SJSA1 (cell line): ENCODE measurements around the gene ATP1B3. TPM values are rescaled to one million over a fixed set of nuclear protein-coding genes. Genes with fewer than 3 reads are reported as not detected.
"Not testable (repeated sequence)": the region's sequence is repeated elsewhere in the genome, so short reads cannot be mapped to it uniquely, and the experiment has no call there.

Source experiments
- DNase-seq, 2 experiments: peaks; one replicate each; pipeline ENCODE4 v3.0.0-alpha.2; 2015 to 2020; ENCODE audit warnings: low spot score in 2 of 2, low read depth in 1 of 2
- H3K27ac ChIP-seq: fragments of 250-450 bp; sonication (Bioruptor Pico); 2 replicates; pipeline ENCODE4 v1.5.1; 2020; ENCODE audit warnings: mild to moderate bottlenecking, moderate library complexity
- H3K27me3 ChIP-seq: fragments of 250-450 bp; sonication (Bioruptor Pico); replicated peaks from 2 replicates; pipeline ENCODE4 v1.5.1; 2020; ENCODE audit warnings: mild to moderate bottlenecking, moderate library complexity
- H3K36me3 ChIP-seq: fragments of 250-450 bp; sonication (Bioruptor Pico); 2 replicates; pipeline ENCODE4 v1.5.1; 2020; ENCODE audit warnings: mild to moderate bottlenecking
- H3K4me1 ChIP-seq: fragments of 250-450 bp; sonication (Bioruptor Pico); replicated peaks from 2 replicates; pipeline ENCODE4 v1.6.1; 2021; ENCODE audit warnings: mild to moderate bottlenecking
- H3K4me3 ChIP-seq: fragments of 250-450 bp; sonication (Bioruptor Pico); 2 replicates; pipeline ENCODE4 v1.5.1; 2020; ENCODE audit warnings: mild to moderate bottlenecking
- H3K9me3 ChIP-seq: fragments of 250-450 bp; sonication (Bioruptor Pico); replicated peaks from 2 replicates; pipeline ENCODE4 v1.5.1; 2020; ENCODE audit warnings: mild to moderate bottlenecking
- total RNA-seq: library from RNA; depleted of rRNA; stranded (reverse); fragments of >200 nt; shearing (Covaris generic); gene quantifications from 2 replicates; pipeline ENCODE4 v1.2.3, GENCODE V29; 2014

Gene ATP1B3
- total RNA-seq, 1 experiment from 2014 or later = 88.9 TPM

DNA sequence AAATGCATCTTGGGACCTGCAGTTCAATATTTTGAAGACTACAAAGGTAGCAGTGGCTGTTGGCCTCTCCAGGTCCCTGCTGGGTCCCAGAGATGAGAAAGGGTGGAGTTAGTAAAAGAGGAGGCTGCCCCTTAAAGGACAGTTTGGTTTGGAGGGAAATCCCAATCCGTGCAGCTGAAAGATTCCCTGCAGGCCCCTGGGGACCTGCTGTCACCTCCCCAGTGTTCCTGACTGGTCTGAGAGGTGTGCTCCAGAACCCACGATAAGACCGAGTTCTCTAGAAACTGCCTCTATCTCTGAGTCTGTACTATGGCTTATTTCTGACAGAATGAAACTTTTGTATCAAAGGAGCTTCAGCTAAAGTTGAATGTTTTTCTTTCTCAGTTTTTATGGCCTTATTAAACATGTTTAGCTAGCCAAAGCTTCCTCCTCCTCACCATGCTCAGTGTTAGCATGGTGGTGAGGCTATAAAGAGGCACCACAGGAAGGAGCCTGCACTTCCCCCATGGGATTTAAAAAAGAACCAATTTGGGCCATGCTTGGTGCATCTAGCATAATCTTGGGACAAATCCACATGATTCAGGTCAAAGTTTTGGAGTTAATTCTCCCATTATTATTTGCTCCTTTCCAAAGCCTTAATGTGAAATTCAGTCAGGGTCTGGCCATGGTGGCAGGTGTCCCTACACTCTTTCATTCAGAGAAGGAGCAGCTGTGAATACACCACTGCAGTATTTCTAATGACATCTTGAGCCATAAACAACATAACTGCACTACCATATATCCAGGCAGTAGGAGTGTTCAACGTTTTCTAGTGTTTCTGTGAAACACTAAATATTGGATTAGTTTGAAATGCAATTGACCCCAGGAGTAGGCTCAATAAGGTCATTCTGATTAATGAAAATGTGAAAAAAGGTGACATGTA, 74.4 kb downstream of the ATP1B3 start:
- peak in 1 of 2 experiments; percentile 12 for DNase-seq

DNA sequence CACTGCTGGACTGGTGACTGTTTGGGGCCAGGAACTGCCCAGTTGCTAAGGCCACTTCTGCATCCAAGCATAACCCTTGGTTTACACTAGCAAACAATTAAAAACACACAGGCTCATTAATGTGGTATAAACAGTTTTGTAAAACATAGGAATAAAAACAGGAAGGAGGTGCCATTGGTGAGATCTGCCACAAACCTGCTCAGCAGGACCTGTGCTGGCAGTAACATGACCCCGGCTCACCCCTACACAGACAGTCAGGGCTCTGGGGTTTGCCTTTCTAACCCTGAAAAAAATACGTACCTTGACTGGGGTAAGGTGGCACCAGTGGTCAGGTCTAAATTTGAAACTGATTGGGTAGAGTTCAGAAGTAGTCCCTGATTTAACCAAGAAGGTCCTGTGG, 76.2 kb downstream of the ATP1B3 start:
- H3K27me3 ChIP-seq = no peaks in the 10 kb centered on the region
- H3K36me3 ChIP-seq = peaks cover 6% of the 10 kb centered on the region
- no peaks in the 10 kb centered on the region for H3K9me3 ChIP-seq
- H3K4me1 ChIP-seq = peaks cover 16% of the 10 kb centered on the region
- H3K27ac ChIP-seq = no peak overlapping the region
- H3K4me3 ChIP-seq = no peak overlapping the region
- DNase-seq = no peak

More for the DNA sequence above, 74.4 kb downstream of the ATP1B3 start:
- H3K9me3 ChIP-seq = no peaks in the 10 kb centered on the region
- H3K36me3 ChIP-seq = peaks cover 3% of the 10 kb centered on the region; the same call in 1 of the 2 replicates
- no peak overlapping the region for H3K4me3 ChIP-seq
- no peak overlapping the region for H3K27ac ChIP-seq
- H3K27me3 ChIP-seq = no peaks in the 10 kb centered on the region
- H3K4me1 ChIP-seq = peaks cover 13% of the 10 kb centered on the region

DNA sequence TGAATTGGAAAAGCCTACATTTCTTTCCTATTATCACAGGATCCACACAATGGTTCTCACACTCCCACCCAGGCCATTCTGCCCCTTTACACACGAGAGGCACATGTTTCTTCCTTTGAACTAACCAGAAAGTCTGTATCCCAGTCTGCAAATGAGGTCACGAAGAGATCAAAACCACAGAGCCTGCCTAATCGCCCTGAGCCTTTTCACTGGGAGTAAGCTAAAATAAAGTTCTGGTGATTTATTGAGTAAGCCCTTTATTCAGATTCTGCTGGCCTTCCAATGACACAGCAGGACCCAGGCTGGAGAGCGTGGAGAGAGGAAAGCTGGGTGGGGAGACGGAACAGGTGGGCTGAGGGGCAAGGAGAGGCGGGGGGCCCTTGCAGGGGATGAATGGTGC, 78.7 kb downstream of the ATP1B3 start:
- H3K9me3 ChIP-seq = no peaks in the 10 kb centered on the region
- peak overlapping the region; percentile 62 for H3K27ac ChIP-seq
- H3K4me3 ChIP-seq = peak overlapping the region; percentile 11

DNA sequence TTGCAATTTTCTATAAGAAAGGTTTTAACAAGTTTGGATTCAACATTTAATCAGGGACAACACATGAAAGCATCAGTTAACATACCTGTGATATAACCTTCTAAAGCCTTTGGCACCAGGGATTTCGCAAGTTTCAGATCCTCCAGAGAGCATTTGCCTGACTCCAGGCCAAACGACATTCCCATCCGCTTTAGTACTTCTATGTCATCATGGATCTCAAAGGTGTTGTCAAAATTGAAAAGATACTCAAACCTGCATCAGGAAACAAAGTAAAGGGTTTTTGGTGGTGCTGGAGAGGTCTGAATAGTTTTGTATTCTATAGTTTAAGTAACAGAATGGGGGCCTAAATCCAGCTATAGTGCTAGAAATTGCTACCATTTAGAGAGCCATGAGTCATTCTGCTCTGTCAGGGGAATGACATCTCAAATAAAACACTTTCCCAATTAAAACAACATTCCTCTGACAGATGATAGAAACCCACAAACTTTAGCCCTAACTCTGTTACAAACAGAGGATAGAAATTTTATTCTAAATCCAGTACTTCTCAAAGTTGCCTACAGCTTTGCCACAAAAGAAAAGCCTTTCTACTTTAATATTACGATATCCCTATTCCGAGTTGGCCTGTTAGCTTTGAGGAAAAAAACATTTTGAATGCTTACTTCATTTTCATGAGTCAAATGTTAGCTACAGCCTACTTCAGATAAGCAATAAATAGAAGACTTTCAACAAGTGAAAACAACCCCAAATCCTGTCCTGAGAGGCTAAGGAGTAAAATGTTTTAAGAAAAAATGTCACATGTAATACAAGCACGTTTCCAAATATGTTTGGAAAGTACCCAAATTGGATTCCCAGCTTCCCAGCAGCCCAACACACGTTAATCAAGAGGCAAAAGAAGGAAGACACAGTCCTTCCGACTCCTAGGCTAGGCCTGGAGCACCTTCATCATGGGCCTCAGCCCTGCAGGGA, 83.4 kb downstream of the ATP1B3 start:
- H3K27ac ChIP-seq = peak overlapping the region; percentile 97
- peak overlapping the region; percentile 1; the same call in 1 of the 2 replicates for H3K4me3 ChIP-seq
- DNase-seq = peak in 1 of 2 experiments; percentile 87
- peaks cover 67% of the 10 kb centered on the region for H3K4me1 ChIP-seq
- no peaks in the 10 kb centered on the region for H3K27me3 ChIP-seq
- no peaks in the 10 kb centered on the region for H3K9me3 ChIP-seq
- peaks cover 22% of the 10 kb centered on the region for H3K36me3 ChIP-seq

More for the DNA sequence above, 78.7 kb downstream of the ATP1B3 start:
- DNase-seq = peak in 1 of 2 experiments; percentile 69
- Histone ChIP-seq H3K36me3 (peaks cover 15% of the 10 kb centered on the region), H3K4me1 (peaks cover 39% of the 10 kb centered on the region), H3K27me3 (no peaks in the 10 kb centered on the region)

DNA sequence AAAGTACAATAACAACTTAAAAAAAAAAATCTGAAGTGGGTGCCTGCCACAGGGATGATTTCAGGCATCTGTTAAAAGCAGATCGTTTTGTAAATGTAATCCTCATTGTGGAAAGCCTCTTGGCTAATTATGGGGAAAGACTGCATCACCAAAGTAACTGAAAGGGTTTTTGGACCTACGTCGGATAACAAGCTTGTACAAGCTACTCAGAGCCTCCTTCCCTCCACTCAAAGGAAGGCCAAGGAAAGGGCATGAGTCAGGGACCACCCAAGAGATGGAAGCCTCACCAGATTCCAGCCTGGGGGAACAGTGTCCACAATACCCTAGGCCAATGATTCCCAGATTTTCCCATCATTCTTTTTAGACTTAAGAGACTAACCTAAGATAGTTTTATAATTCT, 84.3 kb downstream of the ATP1B3 start:
- Histone ChIP-seq H3K9me3 (no peaks in the 10 kb centered on the region), H3K4me3 (no peak overlapping the region), H3K27me3 (no peaks in the 10 kb centered on the region), H3K27ac (peak overlapping the region; percentile 97), H3K36me3 (peaks cover 22% of the 10 kb centered on the region), H3K4me1 (peaks cover 58% of the 10 kb centered on the region)
- peak; percentile 93 to 97 for DNase-seq

DNA sequence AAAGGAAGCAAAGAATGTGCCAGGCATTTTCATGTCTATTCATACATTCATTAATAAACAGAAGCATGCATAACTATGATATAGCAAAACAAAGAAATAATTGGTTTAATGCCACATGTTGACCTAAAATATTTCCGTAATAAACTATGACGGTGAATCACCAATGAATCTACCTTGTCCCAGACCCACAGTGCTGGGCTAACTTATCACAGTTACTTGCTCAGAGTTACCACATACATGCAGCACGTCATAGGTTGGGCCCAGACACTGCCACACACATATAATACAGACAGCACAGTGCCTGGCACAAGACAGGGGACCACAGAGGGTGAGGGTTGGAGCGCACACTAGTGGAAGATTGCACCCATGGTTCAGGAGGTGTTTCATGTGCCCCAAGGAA, 86.9 kb downstream of the ATP1B3 start:
- Histone ChIP-seq H3K36me3 (peaks cover 16% of the 10 kb centered on the region), H3K27ac (no peak overlapping the region), H3K27me3 (no peaks in the 10 kb centered on the region), H3K4me3 (no peak overlapping the region), H3K9me3 (no peaks in the 10 kb centered on the region), H3K4me1 (peaks cover 48% of the 10 kb centered on the region)
- DNase-seq = no peak

DNA sequence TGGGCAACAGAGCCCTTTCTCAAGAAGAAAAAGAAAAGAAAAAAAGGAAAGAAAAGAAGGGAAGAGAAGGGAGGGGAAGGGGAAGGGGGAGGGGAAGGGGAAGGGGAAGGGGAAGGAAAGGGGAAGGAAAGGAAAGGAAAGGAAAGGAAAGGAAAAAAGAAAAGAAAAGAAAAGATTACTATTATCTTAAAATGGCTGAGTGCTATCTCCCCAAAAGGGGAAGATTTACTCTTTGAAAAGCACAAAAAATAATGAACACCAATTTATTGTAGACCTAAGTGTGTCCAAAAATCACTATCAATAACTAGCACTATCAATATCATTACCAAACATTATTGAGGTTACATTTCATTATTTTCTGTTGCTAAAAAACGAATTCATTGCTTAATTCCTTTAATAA, 89.0 kb downstream of the ATP1B3 start:
- Histone ChIP-seq H3K27me3 (no peaks in the 10 kb centered on the region), H3K4me3 (no peak overlapping the region), H3K9me3 (no peaks in the 10 kb centered on the region), H3K36me3 (peaks cover 10% of the 10 kb centered on the region), H3K4me1 (peaks cover 29% of the 10 kb centered on the region), H3K27ac (no peak overlapping the region)
- no peak for DNase-seq

DNA sequence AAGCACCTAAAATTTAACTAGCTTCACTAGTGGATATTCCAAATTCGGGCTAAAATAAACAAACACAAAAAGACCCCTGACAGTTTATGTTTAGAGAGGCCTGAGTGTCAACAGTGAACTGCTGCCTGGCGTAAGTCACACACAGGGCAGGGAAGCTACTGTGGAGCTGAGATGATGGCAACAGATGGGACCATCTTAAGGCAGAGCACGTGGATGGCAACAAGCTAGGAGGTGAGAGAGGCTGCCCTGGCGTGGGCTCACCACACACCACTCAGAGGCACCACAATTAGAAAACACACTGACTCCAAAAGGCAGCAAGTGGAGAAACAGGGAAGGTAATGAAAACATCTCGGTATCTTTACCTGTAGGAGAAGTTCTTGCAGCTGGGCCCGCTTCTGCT, 93.3 kb downstream of the ATP1B3 start:
- no peak overlapping the region for H3K4me3 ChIP-seq
- H3K36me3 ChIP-seq = no peaks in the 10 kb centered on the region
- no peaks in the 10 kb centered on the region for H3K9me3 ChIP-seq
- H3K27ac ChIP-seq = no peak overlapping the region
- H3K27me3 ChIP-seq = no peaks in the 10 kb centered on the region
- no peaks in the 10 kb centered on the region for H3K4me1 ChIP-seq
- no peak for DNase-seq

DNA sequence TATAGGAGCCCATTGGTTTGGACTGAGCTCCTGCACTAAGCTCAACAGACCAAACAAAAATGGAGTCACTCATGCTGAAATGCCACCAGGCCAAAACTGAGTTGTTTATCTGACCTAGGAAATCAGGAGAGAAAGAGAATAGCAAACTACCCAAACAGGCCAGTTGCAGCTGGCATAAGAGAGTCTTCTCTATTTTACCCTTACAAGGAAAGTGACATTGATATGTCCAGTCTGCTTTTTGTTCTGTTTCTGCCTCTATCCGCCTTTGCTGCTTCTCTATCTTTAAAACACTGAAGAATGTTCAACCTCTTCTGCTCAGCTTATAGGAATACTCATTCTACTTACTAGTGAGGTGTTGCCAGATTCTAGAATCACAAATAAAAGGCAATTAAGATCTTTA, 95.1 kb downstream of the ATP1B3 start:
- H3K27me3 ChIP-seq = no peaks in the 10 kb centered on the region
- no peak for DNase-seq
- no peaks in the 10 kb centered on the region for H3K36me3 ChIP-seq
- H3K4me3 ChIP-seq = no peak overlapping the region
- H3K27ac ChIP-seq = no peak overlapping the region
- H3K4me1 ChIP-seq = no peaks in the 10 kb centered on the region
- H3K9me3 ChIP-seq = no peaks in the 10 kb centered on the region

DNA sequence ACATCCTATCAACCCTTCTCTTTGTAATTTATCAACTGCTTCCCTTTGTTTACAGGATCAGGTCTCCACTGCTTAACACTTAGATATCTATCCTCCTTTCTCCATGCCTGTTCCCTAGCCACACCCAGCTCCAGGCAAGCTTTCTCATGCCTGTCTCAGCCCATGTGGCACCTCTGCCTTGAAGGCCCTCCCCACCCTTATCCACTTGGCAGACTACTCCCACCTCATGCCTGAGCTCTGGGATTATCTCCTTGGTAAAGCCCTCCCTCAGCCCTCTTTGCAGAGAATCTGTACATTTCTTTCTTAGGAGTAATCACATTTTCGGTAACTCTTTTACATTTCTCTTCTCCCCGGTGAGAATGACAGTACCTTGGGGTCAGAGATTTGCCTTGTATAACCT, 96.0 kb downstream of the ATP1B3 start:
- H3K9me3 ChIP-seq = no peaks in the 10 kb centered on the region
- DNase-seq = no peak
- H3K36me3 ChIP-seq = no peaks in the 10 kb centered on the region
- no peaks in the 10 kb centered on the region for H3K27me3 ChIP-seq
- H3K4me1 ChIP-seq = no peaks in the 10 kb centered on the region
- no peak overlapping the region for H3K27ac ChIP-seq
- no peak overlapping the region for H3K4me3 ChIP-seq

DNA sequence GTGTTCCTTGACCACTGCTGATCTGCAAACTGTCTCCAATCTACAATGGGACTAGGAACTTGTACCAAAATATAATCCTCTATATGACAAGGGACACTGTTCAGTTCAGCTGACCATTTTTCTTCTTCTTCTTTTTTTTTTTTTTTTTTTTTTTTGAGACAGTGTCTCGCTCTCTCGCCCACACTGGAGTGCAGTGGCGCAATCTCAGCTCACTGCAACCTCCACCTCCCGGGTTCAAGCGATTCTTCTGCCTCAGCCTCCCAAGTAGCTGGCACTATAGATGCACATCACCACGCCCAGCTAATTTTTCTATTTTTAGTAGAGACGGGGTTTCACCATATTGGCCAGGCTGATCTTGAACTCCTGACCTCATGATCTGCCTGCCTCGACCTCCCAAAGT, 98.3 kb downstream of the ATP1B3 start:
- H3K27me3 ChIP-seq, DNase-seq: not testable (repeated sequence)

More for the DNA sequence above, 98.3 kb downstream of the ATP1B3 start:
- H3K4me3 ChIP-seq, H3K9me3 ChIP-seq, H3K27ac ChIP-seq, H3K36me3 ChIP-seq: not testable (repeated sequence)
- H3K4me1 ChIP-seq = peaks cover 16% of the 10 kb centered on the region
